Activated CD8-positive, alpha-beta T cell treated with anti-CD3 and anti-CD28 coated beads for 36 hours (primary cell): ENCODE measurements around the gene U2AF2. TPM values are rescaled to one million over a fixed set of nuclear protein-coding genes. Genes with fewer than 3 reads are reported as not detected.

ENCODE experiments used
- ATAC-seq: fragments of 200-7000 bp; cut with Tn5 transposase; one replicate; pipeline ENCODE4 v1.10.0; 2021; ENCODE audit warnings: mild to moderate bottlenecking, moderate library complexity
- CTCF ChIA-PET: fragments of 350-600 bp; sonication (Branson Sonifier 250); formaldehyde crosslinking; loops from one replicate; lab custom pipeline; 2021; ENCODE audit warnings: antibody characterized with exemption; lab: Charles Lee
- POLR2A ChIA-PET: fragments of 350-600 bp; sonication (Branson Sonifier 250); formaldehyde crosslinking; loops from one replicate; lab custom pipeline; 2021; ENCODE audit warnings: antibody characterized with exemption; lab: Charles Lee
- DNase-seq: peaks from one replicate; pipeline ENCODE4 v3.0.0-alpha.2; 2020
- H3K27ac Mint-ChIP-seq: one replicate; pipeline ENCODE4 v1.8.0; 2021; ENCODE audit warnings: mild to moderate bottlenecking, mixed read lengths
- H3K27me3 Mint-ChIP-seq: one replicate; pipeline ENCODE4 v1.8.0; 2021; ENCODE audit warnings: mixed read lengths
- H3K36me3 Mint-ChIP-seq: one replicate; pipeline ENCODE4 v1.8.0; 2021; ENCODE audit warnings: low read depth, mixed read lengths
- H3K4me1 Mint-ChIP-seq: one replicate; pipeline ENCODE4 v1.8.0; 2021; ENCODE audit warnings: low read depth, mixed read lengths
- H3K4me3 Mint-ChIP-seq: one replicate; pipeline ENCODE4 v1.8.0; 2021; ENCODE audit warnings: mild to moderate bottlenecking, moderate library complexity, mixed read lengths
- H3K9me3 Mint-ChIP-seq: one replicate; pipeline ENCODE4 v1.8.0; 2021; ENCODE audit warnings: mixed read lengths
- intact Hi-C: fragments of 100-400 bp; cut with micrococcal nuclease; formaldehyde crosslinking; loops from one replicate; pipeline ENCODE4 v1.10.0; 2022
- total RNA-seq, 2 experiments: library from RNA; stranded (reverse); gene quantifications; one replicate each; pipeline ENCODE4 v1.2.3, GENCODE V29; 2021
- TF ChIP-seq, protein P1 (sequence below): fragments of 200-600 bp; IDR thresholded peaks from one replicate; pipeline ENCODE4 v1.8.0; 2022; ENCODE audit warnings: antibody characterized with exemption, mild to moderate bottlenecking

The U2AF2 gene
- total RNA-seq, 2 experiments from 2014 or later, result 304 to 306 TPM

DNA sequence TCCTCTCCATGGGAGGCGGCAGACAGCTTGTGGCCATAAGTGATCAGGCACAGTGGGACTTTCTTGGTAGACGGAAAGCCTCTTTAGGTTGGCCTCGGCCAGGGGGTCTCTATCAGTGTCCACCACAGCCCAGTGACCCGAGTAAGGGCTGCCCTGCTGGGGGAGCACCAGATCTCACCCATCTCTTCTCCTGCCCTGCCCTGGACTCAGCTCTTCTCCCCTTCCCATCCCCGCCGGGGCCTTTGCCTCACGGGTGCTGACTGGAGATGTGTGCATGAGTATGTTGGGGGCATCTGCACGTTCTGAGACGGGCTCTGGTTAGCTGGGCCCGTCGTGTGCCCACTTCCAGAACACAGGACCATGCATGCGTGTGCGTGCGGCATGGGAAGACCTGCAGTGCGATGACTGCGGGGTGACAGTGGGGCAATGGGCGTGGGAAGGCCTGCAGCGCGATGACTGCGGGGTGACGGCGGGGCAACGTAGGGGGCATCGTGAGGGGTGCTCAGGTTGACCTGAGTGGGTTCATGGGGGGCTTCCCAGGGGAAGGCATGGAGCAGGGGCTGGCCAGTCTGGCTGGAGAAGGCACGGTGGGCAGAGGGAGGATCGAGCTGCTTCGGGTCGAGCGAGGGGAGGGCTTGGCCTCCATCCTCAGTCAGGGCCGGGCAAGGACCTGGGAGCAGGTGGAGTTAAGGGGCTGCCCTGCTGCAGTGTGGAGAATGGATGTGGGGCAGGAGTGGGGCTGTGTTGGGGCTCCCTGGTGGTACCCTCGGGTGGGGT lies 36.1 kb downstream of the U2AF2 start:
- ATAC-seq (no peak), DNase-seq (no peak)
- no peak overlapping the region for H3K4me3 Mint-ChIP-seq
- H3K36me3 Mint-ChIP-seq, result peaks cover 8% of the 10 kb centered on the region
- intact Hi-C loops, result no loop called here
- H3K4me1 Mint-ChIP-seq, result peaks cover 5% of the 10 kb centered on the region
- TF ChIP-seq, protein P1, sequence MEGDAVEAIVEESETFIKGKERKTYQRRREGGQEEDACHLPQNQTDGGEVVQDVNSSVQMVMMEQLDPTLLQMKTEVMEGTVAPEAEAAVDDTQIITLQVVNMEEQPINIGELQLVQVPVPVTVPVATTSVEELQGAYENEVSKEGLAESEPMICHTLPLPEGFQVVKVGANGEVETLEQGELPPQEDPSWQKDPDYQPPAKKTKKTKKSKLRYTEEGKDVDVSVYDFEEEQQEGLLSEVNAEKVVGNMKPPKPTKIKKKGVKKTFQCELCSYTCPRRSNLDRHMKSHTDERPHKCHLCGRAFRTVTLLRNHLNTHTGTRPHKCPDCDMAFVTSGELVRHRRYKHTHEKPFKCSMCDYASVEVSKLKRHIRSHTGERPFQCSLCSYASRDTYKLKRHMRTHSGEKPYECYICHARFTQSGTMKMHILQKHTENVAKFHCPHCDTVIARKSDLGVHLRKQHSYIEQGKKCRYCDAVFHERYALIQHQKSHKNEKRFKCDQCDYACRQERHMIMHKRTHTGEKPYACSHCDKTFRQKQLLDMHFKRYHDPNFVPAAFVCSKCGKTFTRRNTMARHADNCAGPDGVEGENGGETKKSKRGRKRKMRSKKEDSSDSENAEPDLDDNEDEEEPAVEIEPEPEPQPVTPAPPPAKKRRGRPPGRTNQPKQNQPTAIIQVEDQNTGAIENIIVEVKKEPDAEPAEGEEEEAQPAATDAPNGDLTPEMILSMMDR, result no peak
- H3K27ac Mint-ChIP-seq, result no peak overlapping the region
- no peaks in the 10 kb centered on the region for H3K27me3 Mint-ChIP-seq
- ChIA-PET POLR2A (interaction anchor here (0.5 kb wide), 1 partner anchor 288 kb away, joined by 3 read pairs; no protein-coding TSS in a partner anchor), CTCF (no interaction called here)
- H3K9me3 Mint-ChIP-seq, result no peaks in the 10 kb centered on the region

DNA sequence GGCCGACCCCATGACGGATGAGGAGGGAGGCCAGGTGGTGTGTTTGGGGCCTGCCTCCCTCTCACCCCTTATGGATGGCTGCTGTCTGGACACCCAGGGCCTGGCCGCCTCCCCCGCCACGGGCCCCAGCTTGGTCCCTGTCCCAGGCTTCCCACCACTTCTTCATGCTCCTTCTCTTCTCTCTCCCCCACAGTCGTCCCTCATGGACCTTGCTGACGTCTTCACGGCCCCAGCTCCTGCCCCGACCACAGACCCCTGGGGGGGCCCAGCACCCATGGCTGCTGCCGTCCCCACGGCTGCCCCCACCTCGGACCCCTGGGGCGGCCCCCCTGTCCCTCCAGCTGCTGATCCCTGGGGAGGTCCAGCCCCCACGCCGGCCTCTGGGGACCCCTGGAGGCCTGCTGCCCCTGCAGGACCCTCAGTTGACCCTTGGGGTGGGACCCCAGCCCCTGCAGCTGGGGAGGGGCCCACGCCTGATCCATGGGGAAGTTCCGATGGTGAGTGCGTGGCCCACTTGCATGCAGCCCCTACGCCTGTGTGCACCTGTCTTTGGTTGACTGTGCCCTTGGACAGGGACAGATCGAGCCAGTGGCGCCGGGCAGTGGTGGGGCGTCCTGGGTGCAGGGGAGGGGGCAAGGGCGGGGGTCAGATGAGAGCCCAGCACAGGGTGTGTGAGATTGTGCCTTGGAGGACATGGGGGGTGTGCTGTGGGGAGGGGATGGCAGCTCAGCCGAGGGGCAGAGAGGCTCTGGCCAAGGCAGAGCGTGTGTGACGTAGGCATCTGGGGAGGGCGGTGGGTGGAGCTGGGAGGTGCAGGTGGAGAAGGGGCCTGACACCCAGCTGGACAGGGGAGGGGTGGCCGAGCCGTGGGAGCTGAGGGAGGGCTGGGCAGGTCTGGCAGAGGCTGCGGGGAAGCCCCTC lies 37.0 kb downstream of the U2AF2 start:
- Mint-ChIP-seq H3K36me3 (peaks cover 6% of the 10 kb centered on the region), H3K4me3 (no peak overlapping the region), H3K27ac (no peak overlapping the region), H3K4me1 (peaks cover 3% of the 10 kb centered on the region), H3K27me3 (no peaks in the 10 kb centered on the region), H3K9me3 (no peaks in the 10 kb centered on the region)
- ChIA-PET POLR2A (interaction anchor here (0.5 kb wide), 1 partner anchor 289 kb away, joined by 3 read pairs; no protein-coding TSS in a partner anchor), CTCF (no interaction called here)
- intact Hi-C loops, result no loop called here
- ATAC-seq (no peak), DNase-seq (no peak)
- TF ChIP-seq, protein P1, result no peak

DNA sequence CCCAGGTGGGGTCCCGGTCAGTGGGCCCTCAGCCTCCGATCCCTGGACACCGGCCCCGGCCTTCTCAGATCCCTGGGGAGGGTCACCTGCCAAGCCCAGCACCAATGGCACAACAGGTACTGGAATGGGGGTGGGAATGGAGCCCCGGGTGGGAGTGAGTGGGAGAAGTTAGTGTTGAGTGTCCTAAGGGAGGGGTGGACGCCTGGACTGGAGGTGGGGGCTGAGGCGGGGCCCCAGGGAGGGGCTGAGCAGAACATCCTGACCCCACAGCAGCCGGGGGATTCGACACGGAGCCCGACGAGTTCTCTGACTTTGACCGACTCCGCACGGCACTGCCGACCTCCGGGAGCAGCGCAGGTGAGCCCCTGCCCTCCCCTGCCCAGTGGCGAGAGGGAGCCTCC lies 37.8 kb downstream of the U2AF2 start:
- Mint-ChIP-seq H3K9me3 (no peaks in the 10 kb centered on the region), H3K4me1 (no peaks in the 10 kb centered on the region), H3K27me3 (no peaks in the 10 kb centered on the region), H3K27ac (no peak overlapping the region), H3K4me3 (no peak overlapping the region), H3K36me3 (peaks cover 6% of the 10 kb centered on the region)
- CTCF ChIA-PET, result no interaction called here
- DNase-seq (no peak), ATAC-seq (no peak)
- POLR2A ChIA-PET, result no interaction called here
- TF ChIP-seq, protein P1, result no peak
- intact Hi-C loops, result no loop called here

DNA sequence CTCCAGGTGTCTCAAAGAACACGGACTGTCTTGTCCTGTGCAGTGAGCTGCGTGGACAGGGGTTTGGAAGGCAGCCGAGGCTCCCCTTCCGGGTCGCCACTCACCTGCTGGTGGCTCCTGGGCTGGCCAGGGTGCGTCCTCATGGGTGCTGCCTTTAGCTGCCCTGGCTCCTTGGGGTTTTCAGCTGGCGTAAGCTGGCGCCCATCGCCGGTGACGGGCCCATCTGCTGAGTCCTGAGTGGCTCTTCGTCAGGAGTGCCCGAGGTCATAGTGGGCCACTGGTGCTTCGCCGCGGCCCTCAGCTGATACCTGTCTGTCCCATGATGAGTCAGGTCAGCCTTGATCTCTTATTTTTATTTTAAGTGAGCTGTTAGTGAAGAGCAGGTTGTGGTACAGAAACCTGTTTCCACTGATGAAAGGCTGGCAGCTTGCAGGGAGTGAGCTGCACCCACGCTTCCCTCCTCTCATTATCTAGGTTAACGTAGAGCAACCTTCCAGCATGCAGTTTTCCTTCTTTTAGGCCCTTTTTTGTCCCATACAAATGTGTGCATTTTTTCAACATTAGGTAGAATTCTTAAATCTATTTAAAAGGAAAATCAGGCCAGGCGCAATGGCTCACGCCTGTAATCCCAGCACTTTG lies 38.6 kb downstream of the U2AF2 start:
- Mint-ChIP-seq H3K27me3 (no peaks in the 10 kb centered on the region), H3K36me3 (peaks cover 7% of the 10 kb centered on the region), H3K9me3 (no peaks in the 10 kb centered on the region), H3K27ac (no peak overlapping the region), H3K4me3 (no peak overlapping the region), H3K4me1 (no peaks in the 10 kb centered on the region)
- DNase-seq (no peak), ATAC-seq (no peak)
- ChIA-PET CTCF (no interaction called here), POLR2A (no interaction called here)
- TF ChIP-seq, protein P1, result no peak
- intact Hi-C loops, result no loop called here
